ENCODE measurements around the gene FASN. TPM values are rescaled to one million over a fixed set of nuclear protein-coding genes. Genes with fewer than 3 reads are reported as not detected.

Gene FASN
- total RNA-seq, 2 donors from 2014 or later: 13.8 to 46.4 TPM

- TF ChIP-seq CTCF (IDR thresholded peaks at IDR 0.05): no peak
Observed at GRCh38 chr17:82120148-82120547, 22.1 kb upstream of the FASN start.

GRCh38 chr17:82118815-82119380, 20.9 kb upstream of the FASN start:
- Histone ChIP-seq H3K4me1 (no peaks in the 10 kb centered on the region), H3K9me3 (no peaks in the 10 kb centered on the region)
- no peak for DNase-seq (ENCODE audit: low spot score)

More at GRCh38 chr17:82120148-82120547, 22.1 kb upstream of the FASN start:
- Histone ChIP-seq H3K27ac (no peak overlapping the region), H3K9me3 (no peaks in the 10 kb centered on the region), H3K4me3 (no peak overlapping the region), H3K27me3 (no peaks in the 10 kb centered on the region), H3K4me1 (no peaks in the 10 kb centered on the region), H3K36me3 (no peaks in the 10 kb centered on the region)
- no peak for DNase-seq (ENCODE audit: low spot score)

GRCh38 chr17:82118168-82118814, 20.3 kb upstream of the FASN start:
- no peak for DNase-seq (ENCODE audit: low spot score)

More at GRCh38 chr17:82118815-82119380, 20.9 kb upstream of the FASN start:
- H3K27me3 ChIP-seq: no peaks in the 10 kb centered on the region
- H3K27ac ChIP-seq: no peak overlapping the region
- H3K36me3 ChIP-seq: no peaks in the 10 kb centered on the region
- TF ChIP-seq CTCF (IDR thresholded peaks at IDR 0.05): no peak
- H3K4me3 ChIP-seq: no peak overlapping the region

GRCh38 chr17:82117139-82118090, 19.4 kb upstream of the FASN start:
- Histone ChIP-seq H3K36me3 (no peaks in the 10 kb centered on the region), H3K27me3 (no peaks in the 10 kb centered on the region), H3K27ac (no peak overlapping the region), H3K9me3 (no peaks in the 10 kb centered on the region), H3K4me1 (no peaks in the 10 kb centered on the region), H3K4me3 (no peak overlapping the region)
- no peak for DNase-seq (ENCODE audit: low spot score)
- TF ChIP-seq CTCF (IDR thresholded peaks at IDR 0.05): no peak

More at GRCh38 chr17:82118168-82118814, 20.3 kb upstream of the FASN start:
- Histone ChIP-seq H3K4me1 (no peaks in the 10 kb centered on the region), H3K27ac (no peak overlapping the region), H3K27me3 (no peaks in the 10 kb centered on the region), H3K4me3 (no peak overlapping the region), H3K9me3 (no peaks in the 10 kb centered on the region), H3K36me3 (no peaks in the 10 kb centered on the region)
- TF ChIP-seq CTCF (IDR thresholded peaks at IDR 0.05): no peak

GRCh38 chr17:82116246-82116645, 18.2 kb upstream of the FASN start:
- Histone ChIP-seq H3K27me3 (no peaks in the 10 kb centered on the region), H3K4me1 (no peaks in the 10 kb centered on the region), H3K4me3 (no peak overlapping the region), H3K27ac (no peak overlapping the region), H3K9me3 (no peaks in the 10 kb centered on the region), H3K36me3 (no peaks in the 10 kb centered on the region)
- no peak for DNase-seq (ENCODE audit: low spot score)
- no peak for TF ChIP-seq CTCF (IDR thresholded peaks at IDR 0.05)
